AG09309 (cell line): Measurements from ENCODE around the gene HOXC12.

Source experiments
- DNase-seq: peaks from one replicate; pipeline ENCODE4 v3.0.0-alpha.2; 2010; ENCODE audit warnings: low read depth
- H3K4me3 ChIP-seq: 2 replicates; pipeline ENCODE4 v1.5.1; 2011; ENCODE audit warnings: mild to moderate bottlenecking, low read depth, low read length, moderate library complexity; ENCODE audit not compliant: control insufficient read depth
- TF ChIP-seq, protein P1 (sequence below): IDR thresholded peaks from 2 replicates; pipeline ENCODE4 v1.5.1; 2011; ENCODE audit warnings: mild to moderate bottlenecking, low read depth, low read length, inconsistent platforms; ENCODE audit not compliant: insufficient read depth, control insufficient read depth; ENCODE audit errors: missing control alignments

Gene HOXC12

DNA sequence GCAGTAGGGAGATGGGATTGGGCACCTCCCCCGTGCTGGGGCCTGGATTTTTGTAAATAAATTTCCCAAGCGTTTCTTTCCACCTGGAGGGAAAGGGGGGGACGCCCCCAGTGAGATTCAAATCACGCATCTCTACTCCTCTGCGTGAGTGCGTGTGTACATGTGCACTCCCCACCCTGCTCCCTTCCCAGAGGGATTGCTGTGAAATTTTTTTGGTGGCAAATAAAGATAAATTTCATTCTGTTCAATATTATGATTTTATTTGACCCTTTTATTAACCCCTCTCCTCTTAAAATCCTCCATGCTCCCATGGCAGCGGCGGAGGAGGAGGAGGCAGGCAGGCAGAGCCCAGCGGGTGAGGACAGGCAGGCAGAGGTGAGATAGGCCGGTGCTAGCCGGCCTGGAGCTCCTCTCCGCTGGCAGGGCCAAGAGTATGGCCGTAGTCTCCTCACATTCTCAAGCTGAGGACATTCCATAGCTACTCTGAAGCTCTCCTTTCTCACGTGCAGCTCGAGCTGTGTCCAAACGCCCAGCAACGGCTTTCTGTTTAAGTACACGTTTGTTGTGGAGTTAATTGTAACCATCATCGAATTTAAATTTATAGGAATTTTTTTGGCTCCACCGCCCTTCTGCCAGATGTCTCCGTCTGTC lies 21.6 kb downstream of the HOXC12 start:
- TF ChIP-seq, protein P1, sequence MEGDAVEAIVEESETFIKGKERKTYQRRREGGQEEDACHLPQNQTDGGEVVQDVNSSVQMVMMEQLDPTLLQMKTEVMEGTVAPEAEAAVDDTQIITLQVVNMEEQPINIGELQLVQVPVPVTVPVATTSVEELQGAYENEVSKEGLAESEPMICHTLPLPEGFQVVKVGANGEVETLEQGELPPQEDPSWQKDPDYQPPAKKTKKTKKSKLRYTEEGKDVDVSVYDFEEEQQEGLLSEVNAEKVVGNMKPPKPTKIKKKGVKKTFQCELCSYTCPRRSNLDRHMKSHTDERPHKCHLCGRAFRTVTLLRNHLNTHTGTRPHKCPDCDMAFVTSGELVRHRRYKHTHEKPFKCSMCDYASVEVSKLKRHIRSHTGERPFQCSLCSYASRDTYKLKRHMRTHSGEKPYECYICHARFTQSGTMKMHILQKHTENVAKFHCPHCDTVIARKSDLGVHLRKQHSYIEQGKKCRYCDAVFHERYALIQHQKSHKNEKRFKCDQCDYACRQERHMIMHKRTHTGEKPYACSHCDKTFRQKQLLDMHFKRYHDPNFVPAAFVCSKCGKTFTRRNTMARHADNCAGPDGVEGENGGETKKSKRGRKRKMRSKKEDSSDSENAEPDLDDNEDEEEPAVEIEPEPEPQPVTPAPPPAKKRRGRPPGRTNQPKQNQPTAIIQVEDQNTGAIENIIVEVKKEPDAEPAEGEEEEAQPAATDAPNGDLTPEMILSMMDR: no peak
- no peak for DNase-seq
- H3K4me3 ChIP-seq: no peak overlapping the region

- no peak overlapping the region for H3K4me3 ChIP-seq
- TF ChIP-seq, protein P1: no peak
Measured at GRCh38 chr12:53976823-53977595, 22.3 kb downstream of the HOXC12 start.

DNA sequence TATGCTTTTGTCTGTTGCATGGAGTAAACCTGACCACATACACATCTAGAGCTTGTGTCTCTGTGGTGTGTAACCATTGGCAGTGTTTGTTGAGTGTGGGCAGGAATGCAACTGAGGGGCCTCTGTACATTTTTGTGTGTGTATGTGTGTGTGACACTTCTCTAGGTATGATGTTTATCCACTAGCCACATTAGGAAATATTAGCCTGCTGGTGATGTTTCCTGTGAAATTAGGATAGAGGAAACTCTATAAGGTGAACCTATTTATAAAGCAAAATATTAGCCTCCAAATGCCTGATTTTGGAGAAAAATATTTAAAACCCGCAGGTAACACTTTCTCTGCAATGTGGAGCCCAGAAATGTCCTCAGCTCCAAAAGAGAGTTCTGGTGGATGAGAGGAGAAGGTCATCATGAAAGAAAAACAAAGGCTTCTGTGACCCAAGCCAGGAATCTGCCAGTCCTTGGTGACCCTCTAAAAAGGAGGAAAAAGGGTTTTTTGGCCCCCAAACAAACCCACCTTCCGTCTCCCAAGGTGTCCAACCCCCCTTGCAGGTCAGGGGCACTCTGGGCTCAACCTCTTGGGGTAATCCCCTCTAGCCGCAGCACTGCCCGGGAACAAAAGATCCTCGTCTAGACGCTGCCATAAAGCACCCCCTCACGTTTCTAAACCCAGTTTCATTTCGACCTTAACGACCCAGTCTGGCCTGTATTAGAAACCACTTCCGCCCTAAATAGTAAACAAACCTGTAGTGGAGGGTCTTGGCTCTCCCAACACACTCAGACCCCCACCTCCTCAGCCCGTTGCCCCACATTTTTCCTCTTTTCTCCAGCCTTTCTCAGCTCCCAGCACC lies 23.1 kb downstream of the HOXC12 start:
- TF ChIP-seq, protein P1: no peak
- DNase-seq: no peak
- no peak overlapping the region for H3K4me3 ChIP-seq

More at GRCh38 chr12:53976823-53977595, 22.3 kb downstream of the HOXC12 start:
- no peak for DNase-seq

DNA sequence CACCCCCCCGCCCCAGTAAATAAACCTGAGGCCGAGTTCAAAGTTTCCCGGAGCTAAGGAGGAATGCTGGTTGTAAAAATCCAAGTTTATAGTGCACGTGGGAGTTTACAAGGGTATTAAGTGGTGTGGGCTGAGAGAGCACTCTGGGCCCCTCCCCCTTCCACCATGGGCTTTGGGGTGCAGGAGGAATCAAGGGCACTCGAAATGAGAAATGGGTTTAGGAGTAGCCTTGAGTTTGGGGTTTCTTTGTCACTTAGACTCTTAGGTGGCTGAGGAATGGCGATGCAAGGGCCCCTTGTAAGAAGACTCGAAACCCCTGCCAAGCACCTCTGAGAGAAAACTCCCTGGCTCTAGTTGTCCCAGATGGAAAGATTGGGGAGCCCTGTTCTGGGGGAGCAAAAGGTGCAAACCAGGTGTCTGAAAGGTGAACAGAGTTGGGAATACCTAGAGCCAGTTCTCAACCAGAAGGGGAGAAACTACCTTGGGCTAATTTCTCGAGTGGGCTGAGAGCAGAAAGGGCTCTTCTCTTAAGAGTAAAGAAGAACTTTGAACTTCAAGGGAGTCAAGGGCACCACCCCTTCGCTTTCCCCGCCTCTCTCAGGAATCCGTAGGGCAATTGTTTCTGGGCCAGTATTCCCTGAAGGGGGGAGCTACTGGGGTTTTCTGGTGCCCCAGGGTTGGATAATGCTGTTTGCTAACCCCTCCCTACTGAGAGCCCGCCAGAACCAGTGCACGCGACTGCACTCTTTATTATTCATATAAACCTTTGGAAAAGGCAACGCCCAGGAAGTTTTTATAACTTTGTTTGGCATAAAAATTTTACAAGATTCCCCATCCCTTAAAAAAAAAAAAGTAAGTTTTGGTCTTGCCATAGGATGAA lies 24.0 kb downstream of the HOXC12 start:
- no peak for DNase-seq
- no peak overlapping the region for H3K4me3 ChIP-seq
- TF ChIP-seq, protein P1: no peak

DNA sequence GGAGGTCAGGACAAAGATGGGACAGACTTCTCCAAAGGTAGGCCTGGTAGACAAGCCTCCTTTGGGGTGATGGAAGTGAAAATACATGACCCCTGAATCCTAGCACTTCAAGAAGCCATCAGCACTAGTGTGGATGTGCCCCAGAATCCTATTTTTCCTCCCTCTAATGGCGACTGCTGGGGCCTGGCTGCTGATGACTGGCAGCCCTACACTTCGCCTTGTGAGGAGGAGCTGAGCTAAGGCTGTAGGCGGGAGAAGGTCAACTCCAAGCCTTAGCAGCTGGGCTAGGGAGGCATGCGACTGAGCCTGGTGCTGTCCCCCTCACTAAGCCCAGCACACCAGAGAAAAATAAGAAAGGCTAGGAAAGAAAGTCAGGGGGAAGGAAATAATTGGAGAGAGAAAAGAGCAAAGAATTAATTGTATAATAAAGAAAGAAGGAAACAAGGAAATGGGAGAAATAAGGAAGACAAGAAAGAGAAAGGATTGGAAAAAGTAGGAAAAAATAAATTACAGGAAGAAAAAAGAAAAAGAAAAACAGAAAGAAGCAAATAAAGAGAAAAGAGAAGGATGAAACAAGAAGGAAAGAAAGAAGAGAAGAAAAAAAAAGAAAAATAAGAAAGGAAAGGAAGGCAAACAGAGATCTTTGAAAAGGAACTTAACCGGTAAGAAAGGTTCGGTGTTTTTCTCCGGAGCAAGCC lies 25.6 kb downstream of the HOXC12 start:
- H3K4me3 ChIP-seq: peak overlapping the region; percentile 12
- TF ChIP-seq, protein P1: no peak
- no peak for DNase-seq
